SK-N-SH (cell line): ENCODE measurements around the gene PDZRN4. TPM values are rescaled to one million over a fixed set of nuclear protein-coding genes. Genes with fewer than 3 reads are reported as not detected.
A peak's percentile ranks its signal among the peaks of the same experiment; 100 is the strongest.

ENCODE experiments used
- CTCF ChIA-PET: fragments of 300-600, 350-600 bp; formaldehyde crosslinking; extraction: SDS; loops from one replicate; lab custom pipeline; 2021; lab: Yijun Ruan, JAX
- POLR2A ChIA-PET: fragments of 350-600 bp; sonication (Branson Sonifier 250); formaldehyde crosslinking; extraction: SDS; loops from one replicate; lab custom pipeline; 2020; ENCODE audit warnings: antibody characterized with exemption, inconsistent platforms; lab: Yijun Ruan, JAX
- DNase-seq: peaks from one replicate; pipeline ENCODE4 v3.0.0; 2012
- H2AFZ ChIP-seq: fragments of 200-600 bp; sonication (generic); 2 replicates; pipeline ENCODE4 v1.8.1; 2016; ENCODE audit warnings: antibody characterized with exemption, mild to moderate bottlenecking, low read depth
- H3F3A ChIP-seq: fragments of 200-600 bp; sonication (generic); replicated peaks from 2 replicates; pipeline ENCODE3; 2016; ENCODE audit warnings: antibody characterized with exemption, mild to moderate bottlenecking; ENCODE audit not compliant: insufficient read depth
- H3K27ac ChIP-seq, 2 experiments: fragments of 200-500 bp in 1 of 2; fragments of 200-600 bp in 1 of 2; sonication (Bioruptor generic) in 1 of 2; sonication (generic), shearing (Covaris generic) in 1 of 2; 2 replicates each; pipeline versions ENCODE4 v1.5.1 to v1.6.1; 2014 to 2016; ENCODE audit warnings: low read depth in 2 of 2, inconsistent platforms in 1 of 2, low read length in 1 of 2, mild to moderate bottlenecking in 1 of 2, mixed read lengths in 1 of 2
- H3K27me3 ChIP-seq: fragments of 200-600 bp; sonication (generic), shearing (Covaris generic); 2 replicates; pipeline ENCODE4 v1.6.1; 2016; ENCODE audit warnings: mixed run types; ENCODE audit not compliant: insufficient read depth
- H3K36me3 ChIP-seq, 2 experiments: fragments of 200-500 bp in 1 of 2; fragments of 200-600 bp in 1 of 2; sonication (Bioruptor generic) in 1 of 2; sonication (generic) in 1 of 2; replicated peaks in 1 of 2; 2 replicates each; pipeline versions ENCODE3 to v1.5.1; 2014 to 2016; ENCODE audit warnings: low read length in 1 of 2, mild to moderate bottlenecking in 1 of 2; ENCODE audit not compliant: insufficient read depth in 2 of 2, control insufficient read depth in 1 of 2
- H3K4me1 ChIP-seq, 2 experiments: fragments of 200-500 bp in 1 of 2; fragments of 200-600 bp in 1 of 2; sonication (Bioruptor generic) in 1 of 2; sonication (generic), shearing (Covaris generic) in 1 of 2; 2 replicates each; pipeline versions ENCODE4 v1.5.1 to v1.6.1; 2014 to 2016; ENCODE audit warnings: low read depth in 1 of 2, low read length in 1 of 2, mixed run types in 1 of 2; ENCODE audit not compliant: insufficient read depth in 2 of 2, control insufficient read depth in 1 of 2
- H3K4me2 ChIP-seq: fragments of 200-600 bp; sonication (generic), shearing (Covaris generic); 2 replicates; pipeline ENCODE4 v1.6.1; 2017; ENCODE audit warnings: mixed run types
- H3K4me3 ChIP-seq, 2 experiments: fragments of 200-500 bp in 1 of 2; fragments of 200-600 bp in 1 of 2; sonication (Bioruptor generic) in 1 of 2; sonication (generic), shearing (Covaris generic) in 1 of 2; 2 replicates each; pipeline versions ENCODE4 v1.5.1 to v1.8.1; 2014 to 2016; ENCODE audit warnings: low read depth in 2 of 2, inconsistent platforms in 1 of 2, low read length in 1 of 2, mild to moderate bottlenecking in 1 of 2, mixed read lengths in 1 of 2, moderate library complexity in 1 of 2
- H3K79me2 ChIP-seq: fragments of 200-600 bp; sonication (generic); 2 replicates; pipeline ENCODE4 v1.8.1; 2017; ENCODE audit warnings: mild to moderate bottlenecking; ENCODE audit not compliant: insufficient read depth
- H3K9ac ChIP-seq: fragments of 200-600 bp; sonication (generic); 2 replicates; pipeline ENCODE4 v1.6.1; 2017; ENCODE audit warnings: mixed run types
- H3K9me2 ChIP-seq: fragments of 200-600 bp; sonication (generic); 2 replicates; pipeline ENCODE4 v1.6.1; 2017; ENCODE audit warnings: mixed run types
- H3K9me3 ChIP-seq: fragments of 200-600 bp; sonication (generic); 2 replicates; pipeline ENCODE4 v1.6.1; 2017; ENCODE audit warnings: mixed run types, mild to moderate bottlenecking, moderate library complexity
- H4K20me1 ChIP-seq: fragments of 200-600 bp; sonication (generic); 2 replicates; pipeline ENCODE4 v1.6.1; 2017; ENCODE audit warnings: mild to moderate bottlenecking, mixed run types; ENCODE audit not compliant: insufficient read depth
- EP300 ChIP-seq, 2 experiments: IDR thresholded peaks; 2 replicates each; pipeline versions ENCODE4 v1.4.0 to v1.6.1; 2012; ENCODE audit warnings: borderline replicate concordance in 1 of 2, low read depth in 1 of 2, low read length in 1 of 2
- FOXJ3 ChIP-seq: sonication (generic); formaldehyde crosslinking; IDR thresholded peaks from 2 replicates; pipeline ENCODE4 v1.5.1; 2020; ENCODE audit warnings: mild to moderate bottlenecking, missing genetic modification reagents
- GATA2 ChIP-seq: sonication (generic); formaldehyde crosslinking; IDR thresholded peaks from 2 replicates; pipeline ENCODE4 v1.5.0; 2020; ENCODE audit warnings: mild to moderate bottlenecking, missing genetic modification reagents
- JUND ChIP-seq: IDR thresholded peaks from 2 replicates; pipeline ENCODE4 v1.4.0; 2012
- MEF2A ChIP-seq: IDR thresholded peaks from 2 replicates; pipeline ENCODE4 v1.4.0; 2012; ENCODE audit warnings: low read depth, borderline replicate concordance
- NRF1 ChIP-seq: IDR thresholded peaks from 2 replicates; pipeline ENCODE4 v1.6.1; 2012; ENCODE audit warnings: low read depth, mild to moderate bottlenecking, low read length
- RAD21 ChIP-seq: IDR thresholded peaks from 2 replicates; pipeline ENCODE4 v1.6.1; 2012; ENCODE audit warnings: mild to moderate bottlenecking, low read length
- REST ChIP-seq: IDR thresholded peaks from 2 replicates; pipeline ENCODE4 v1.6.1; 2012; ENCODE audit warnings: mild to moderate bottlenecking, low read depth, low read length, moderate library complexity
- RFX5 ChIP-seq: IDR thresholded peaks from 2 replicates; pipeline ENCODE4 v1.6.1; 2012; ENCODE audit warnings: mild to moderate bottlenecking, improper control_type of control experiment, low read length
- TAF1 ChIP-seq: IDR thresholded peaks from 2 replicates; pipeline ENCODE4 v1.6.1; 2012; ENCODE audit warnings: low read depth, mild to moderate bottlenecking, low read length, moderate library complexity, borderline replicate concordance
- TEAD4 ChIP-seq: IDR thresholded peaks from 2 replicates; pipeline ENCODE4 v1.4.0; 2012; ENCODE audit warnings: mild to moderate bottlenecking, borderline replicate concordance; ENCODE audit not compliant: insufficient read depth
- USF2 ChIP-seq: fragments of 150-350 bp; IDR thresholded peaks from 2 replicates; pipeline ENCODE4 v1.6.1; 2017; ENCODE audit warnings: antibody characterized with exemption, low read length, low read depth, borderline replicate concordance
- YY1 ChIP-seq: IDR thresholded peaks from 2 replicates; pipeline ENCODE4 v1.4.0; 2012; ENCODE audit warnings: low read depth, mild to moderate bottlenecking
- WGBS: methylation state at CpG from one replicate; pipeline ENCODE4 v1.1.6; 2017; ENCODE audit warnings: low lambda C conversion rate; 5-methylcytosine and 5-hydroxymethylcytosine counted together
- polyA plus RNA-seq, 3 experiments: library from polyadenylated mRNA; depleted of rRNA; stranded (reverse); fragments of >200 nt; gene quantifications; 2 replicates each; pipeline ENCODE4 v1.2.3, GENCODE V29; 2012
- TF ChIP-seq, protein P1 (sequence below): fragments of 200-600 bp; sonication (generic); IDR thresholded peaks from 2 replicates; pipeline ENCODE4 v1.6.1; 2017; ENCODE audit warnings: antibody characterized with exemption, mild to moderate bottlenecking, moderate library complexity
- TF ChIP-seq, protein P2 (sequence below): IDR thresholded peaks from 2 replicates; pipeline ENCODE4 v1.4.0; 2012; ENCODE audit warnings: low read depth, borderline replicate concordance

PDZRN4 gene
- polyA plus RNA-seq, 1 of the 3 experiments (the other 2 are of a cell fraction), result 0.02 TPM

- Histone ChIP-seq H4K20me1 (no peaks in the 10 kb centered on the region), H3K79me2 (no peaks in the 10 kb centered on the region), H3K9me3 (no peaks in the 10 kb centered on the region)
- WGBS, result 47% methylated on average over 3 of the region's 3 CpGs
- TF ChIP-seq, protein P1, sequence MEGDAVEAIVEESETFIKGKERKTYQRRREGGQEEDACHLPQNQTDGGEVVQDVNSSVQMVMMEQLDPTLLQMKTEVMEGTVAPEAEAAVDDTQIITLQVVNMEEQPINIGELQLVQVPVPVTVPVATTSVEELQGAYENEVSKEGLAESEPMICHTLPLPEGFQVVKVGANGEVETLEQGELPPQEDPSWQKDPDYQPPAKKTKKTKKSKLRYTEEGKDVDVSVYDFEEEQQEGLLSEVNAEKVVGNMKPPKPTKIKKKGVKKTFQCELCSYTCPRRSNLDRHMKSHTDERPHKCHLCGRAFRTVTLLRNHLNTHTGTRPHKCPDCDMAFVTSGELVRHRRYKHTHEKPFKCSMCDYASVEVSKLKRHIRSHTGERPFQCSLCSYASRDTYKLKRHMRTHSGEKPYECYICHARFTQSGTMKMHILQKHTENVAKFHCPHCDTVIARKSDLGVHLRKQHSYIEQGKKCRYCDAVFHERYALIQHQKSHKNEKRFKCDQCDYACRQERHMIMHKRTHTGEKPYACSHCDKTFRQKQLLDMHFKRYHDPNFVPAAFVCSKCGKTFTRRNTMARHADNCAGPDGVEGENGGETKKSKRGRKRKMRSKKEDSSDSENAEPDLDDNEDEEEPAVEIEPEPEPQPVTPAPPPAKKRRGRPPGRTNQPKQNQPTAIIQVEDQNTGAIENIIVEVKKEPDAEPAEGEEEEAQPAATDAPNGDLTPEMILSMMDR, result 0 out of 2 replicates have a peak, but pooled peaks have one; percentile 15
- no peak for TF ChIP-seq FOXJ3 (CRISPR knock-in tag)
- TF ChIP-seq, all 33 proteins: peak for 1
- Histone ChIP-seq H3K9ac (no peak overlapping the region), H3K27me3 (no peaks in the 10 kb centered on the region), H3K4me2 (no peak overlapping the region), H3K9me2 (no peaks in the 10 kb centered on the region), H3K4me1 (peaks cover 0 to 3% of the 10 kb centered on the region in 2 experiments; a peak in 2 of 4 replicates), H3K4me3 (no peak overlapping the region), H3F3A (no peaks in the 10 kb centered on the region), H3K36me3 (no peaks in the 10 kb centered on the region), H2AFZ (no peak overlapping the region), H3K27ac (no peak overlapping the region)
- no peak for DNase-seq
- POLR2A ChIA-PET, result interaction anchor here (0.7 kb wide), 1 partner anchor 95 kb away, joined by 3 read pairs; no protein-coding TSS in a partner anchor
- CTCF ChIA-PET, result no interaction called here
Measured at GRCh38 chr12:41438854-41439541, 250.9 kb downstream of the PDZRN4 start.

DNA sequence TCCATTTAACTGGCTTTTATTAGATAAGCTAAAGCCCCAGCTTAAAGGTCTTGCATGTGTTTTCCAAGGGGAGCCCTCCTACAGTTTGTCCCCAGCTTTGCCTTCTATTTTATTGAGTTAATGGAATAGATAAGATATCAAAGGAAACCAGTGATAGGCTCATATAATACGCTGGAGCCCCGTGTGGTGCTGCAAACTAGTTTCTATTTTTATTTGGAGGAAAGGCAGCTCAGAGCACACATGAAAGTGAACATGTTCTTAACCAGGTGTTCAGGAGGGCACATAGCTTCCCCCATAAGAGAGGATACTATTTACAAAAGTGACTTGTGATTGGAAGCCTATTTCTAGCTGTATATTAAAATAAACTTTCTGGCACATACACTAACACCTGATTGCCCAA lies 251.7 kb downstream of the PDZRN4 start:
- POLR2A ChIA-PET, result no interaction called here
- Histone ChIP-seq H4K20me1 (no peaks in the 10 kb centered on the region), H3K36me3 (no peaks in the 10 kb centered on the region), H3K9me3 (no peaks in the 10 kb centered on the region), H3K27ac (no peak overlapping the region), H3K79me2 (no peaks in the 10 kb centered on the region), H3K27me3 (no peaks in the 10 kb centered on the region), H3K4me3 (no peak overlapping the region), H3F3A (no peaks in the 10 kb centered on the region), H3K4me2 (no peak overlapping the region), H3K9me2 (no peaks in the 10 kb centered on the region), H2AFZ (no peak overlapping the region), H3K9ac (no peak overlapping the region), H3K4me1 (peaks cover 0 to 3% of the 10 kb centered on the region in 2 experiments; a peak in 2 of 4 replicates)
- DNase-seq, result no peak
- no peak for TF ChIP-seq MEF2A
- TF ChIP-seq NRF1, result no peak
- no peak for TF ChIP-seq REST
- no peak for TF ChIP-seq USF2
- no peak for TF ChIP-seq TEAD4
- TF ChIP-seq, protein P1, result no peak
- no peak for TF ChIP-seq RFX5
- TF ChIP-seq JUND, result no peak
- TF ChIP-seq, protein P2, sequence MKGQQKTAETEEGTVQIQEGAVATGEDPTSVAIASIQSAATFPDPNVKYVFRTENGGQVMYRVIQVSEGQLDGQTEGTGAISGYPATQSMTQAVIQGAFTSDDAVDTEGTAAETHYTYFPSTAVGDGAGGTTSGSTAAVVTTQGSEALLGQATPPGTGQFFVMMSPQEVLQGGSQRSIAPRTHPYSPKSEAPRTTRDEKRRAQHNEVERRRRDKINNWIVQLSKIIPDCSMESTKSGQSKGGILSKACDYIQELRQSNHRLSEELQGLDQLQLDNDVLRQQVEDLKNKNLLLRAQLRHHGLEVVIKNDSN, result no peak
- TF ChIP-seq GATA2, result no peak
- TF ChIP-seq RAD21, result no peak
- TF ChIP-seq TAF1, result no peak
- no peak for TF ChIP-seq YY1
- TF ChIP-seq EP300 (IDR thresholded peaks at IDR 0.05; ENCODE audit: borderline replicate concordance in 1 of 2, low read depth in 1 of 2, low read length in 1 of 2), result no peak
- CTCF ChIA-PET, result interaction anchor here (1.4 kb wide), 3 partner anchors 10 to 585 kb away, joined by 3 read pairs; no protein-coding TSS in a partner anchor
- 51% methylated on average over 2 of the region's 2 CpGs for WGBS
